Esophagus muscularis mucosa (tissue), 4 donors: ENCODE data around the gene PAEP. TPM values are rescaled to one million over a fixed set of nuclear protein-coding genes. Genes with fewer than 3 reads are reported as not detected.
"Not testable (repeated sequence)": the region's sequence is repeated elsewhere in the genome, so short reads cannot be mapped to it uniquely, and the experiment has no call there.

Experiments used
- DNase-seq: peaks from one replicate; pipeline ENCODE4 v3.0.0-alpha.2; 2017; ENCODE audit errors: extremely low spot score
- H3K27ac ChIP-seq, 4 donors: fragments of 200-600 bp; sonication (generic); replicated peaks in 1 of 4; 1 replicate in 3 of 4; 2 replicates in 1 of 4; pipeline ENCODE4 v1.5.1; 2016 to 2019; ENCODE audit warnings: mild to moderate bottlenecking in 1 of 4
- H3K27me3 ChIP-seq, 4 donors: fragments of 200-600 bp; sonication (generic); one replicate each; pipeline versions ENCODE4 v1.5.1 to v1.6.0; 2016 to 2019
- H3K36me3 ChIP-seq, 4 donors: fragments of 200-600 bp; sonication (generic); one replicate each; pipeline ENCODE4 v1.5.1; 2016 to 2019
- H3K4me1 ChIP-seq, 4 donors: fragments of 200-600 bp; sonication (generic); one replicate each; pipeline ENCODE4 v1.5.1; 2016 to 2019
- H3K4me3 ChIP-seq, 4 donors: fragments of 200-600 bp; sonication (generic); 1 replicate in 2 of 4; 2 replicates in 2 of 4; pipeline ENCODE4 v1.5.1; 2016 to 2019; ENCODE audit warnings: mild to moderate bottlenecking in 4 of 4, moderate library complexity in 1 of 4
- H3K9me3 ChIP-seq, 4 donors: fragments of 200-600 bp; sonication (generic); 1 replicate in 3 of 4; 2 replicates in 1 of 4; pipeline ENCODE4 v1.5.1; 2016 to 2019
- CTCF ChIP-seq, 3 experiments: fragments of 200-600 bp in 2 of 3; fragments of 450-650 bp in 1 of 3; sonication (generic) in 2 of 3; IDR thresholded peaks; one replicate each; pipeline ENCODE4 v1.5.1; 2017 to 2019; ENCODE audit warnings: antibody characterized with exemption in 3 of 3, mild to moderate bottlenecking in 2 of 3, moderate library complexity in 1 of 3
- EP300 ChIP-seq: sonication (generic); formaldehyde crosslinking; IDR thresholded peaks from one replicate; pipeline ENCODE4 v1.6.1; 2017; ENCODE audit warnings: antibody characterized with exemption
- POLR2A ChIP-seq: fragments of 450-650 bp; IDR thresholded peaks from one replicate; pipeline ENCODE4 v1.6.1; 2017; ENCODE audit warnings: antibody characterized with exemption, moderate library complexity, mild to moderate bottlenecking, low read depth
- POLR2AphosphoS5 ChIP-seq, 2 donors: sonication (generic); formaldehyde crosslinking; IDR thresholded peaks; one replicate each; pipeline ENCODE4 v1.6.1; 2017; ENCODE audit warnings: antibody characterized with exemption in 2 of 2
- WGBS: methylation state at CpG from one replicate; pipeline ENCODE4 v1.1.5; 2018; 5-methylcytosine and 5-hydroxymethylcytosine counted together
- intact Hi-C: fragments of 100-400 bp; cut with DNase I; formaldehyde crosslinking; loops from one replicate; pipeline ENCODE4 v1.15.1; 2023
- total RNA-seq, 4 donors: library from RNA; depleted of rRNA; stranded (reverse); fragments of >200 nt; gene quantifications; one replicate each; pipeline versions ENCODE4 v1.1.0 to v1.2.1, GENCODE V29; 2016

PAEP gene
- total RNA-seq, 4 donors from 2014 or later = not detected

- H3K9me3 ChIP-seq = no peaks in the 10 kb centered on the region
- H3K27ac ChIP-seq = no peak overlapping the region
- H3K36me3 ChIP-seq = no peaks in the 10 kb centered on the region
- H3K27me3 ChIP-seq = peaks cover 0 to 54% (median 0%) of the 10 kb centered on the region in 4 donors
- no peaks in the 10 kb centered on the region for H3K4me1 ChIP-seq
- WGBS = 67% methylated on average over 18 of the region's 18 CpGs
- H3K4me3 ChIP-seq = no peak overlapping the region
- no peak for TF ChIP-seq POLR2A
- no peak for TF ChIP-seq POLR2AphosphoS5 (IDR thresholded peaks at IDR 0.05)
- TF ChIP-seq EP300 = no peak
- TF ChIP-seq CTCF (IDR thresholded peaks at IDR 0.05) = no peak
- intact Hi-C loops = no loop called here
- no peak for DNase-seq
These were observed 16.4 kb upstream of the PAEP start for GRCh38 chr9:135544981-135545635.

GRCh38 chr9:135545646-135546176 lies 15.8 kb upstream of the PAEP start, which contains the start of gene OBP2A:
Gene OBP2A, plus strand, starts transcription at chr9:135546126. Its CDS starts 55 bp downstream, at chr9:135546181.
- H3K27ac ChIP-seq, intact Hi-C loops, H3K4me3 ChIP-seq, DNase-seq, H3K36me3 ChIP-seq, H3K4me1 ChIP-seq, H3K9me3 ChIP-seq: not testable (repeated sequence)
- WGBS = 61% methylated on average over 11 of the region's 19 CpGs
- H3K27me3 ChIP-seq = peaks cover 0 to 52% (median 0%) of the 10 kb centered on the region in 4 donors

- DNase-seq, H3K4me1 ChIP-seq, H3K4me3 ChIP-seq, H3K27ac ChIP-seq, H3K9me3 ChIP-seq, intact Hi-C loops, H3K36me3 ChIP-seq: not testable (repeated sequence)
- WGBS = 88% methylated on average over 8 of the region's 21 CpGs
- H3K27me3 ChIP-seq = peaks cover 0 to 44% (median 0%) of the 10 kb centered on the region in 4 donors
These were observed 14.6 kb upstream of the PAEP start for GRCh38 chr9:135546792-135547617.

DNA sequence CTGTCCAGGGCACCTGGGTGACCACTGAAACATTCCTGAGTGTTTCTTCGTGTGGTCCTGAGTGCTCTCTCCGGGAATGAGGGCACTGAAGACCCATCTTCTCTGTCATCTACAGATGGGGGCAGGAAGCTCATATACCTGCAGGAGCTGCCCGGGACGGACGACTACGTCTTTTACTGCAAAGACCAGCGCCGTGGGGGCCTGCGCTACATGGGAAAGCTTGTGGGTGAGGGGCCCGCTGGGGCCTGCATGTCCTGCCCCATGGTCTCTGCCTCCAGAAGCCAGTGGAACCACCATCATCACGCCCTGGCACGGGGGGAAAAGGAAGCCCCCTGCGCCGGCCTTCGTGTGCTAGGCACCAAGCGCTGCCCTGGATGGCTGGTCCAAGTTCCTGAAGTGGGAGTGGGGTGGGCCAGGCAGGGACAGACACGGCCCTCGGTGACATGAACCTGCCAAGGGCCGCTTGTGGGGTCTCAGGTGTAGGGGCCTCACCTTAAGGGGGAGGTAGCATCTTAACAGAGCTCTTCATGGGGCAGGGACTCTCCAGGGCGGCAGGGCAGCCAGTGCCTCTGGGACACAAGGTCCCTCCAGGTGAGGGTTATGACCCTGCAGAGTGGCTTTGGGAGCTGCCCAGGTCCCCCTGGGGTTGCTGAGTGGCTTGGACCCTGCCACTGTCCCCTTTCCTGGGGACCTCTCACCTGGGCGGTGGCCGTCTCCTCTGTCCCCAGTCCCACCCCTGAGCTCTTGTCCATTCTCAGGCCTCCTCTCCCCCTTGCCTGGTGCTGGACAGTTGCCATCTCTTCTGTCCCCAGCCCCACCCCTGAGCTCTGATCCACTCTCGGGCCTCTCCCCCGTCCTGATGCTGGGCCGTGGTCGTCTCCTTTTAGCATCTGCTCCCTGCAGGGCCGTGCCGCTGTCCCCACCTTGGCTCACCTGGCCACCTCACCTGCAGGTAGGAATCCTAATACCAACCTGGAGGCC lies 13.5 kb upstream of the PAEP start:
- no peak overlapping the region for H3K4me3 ChIP-seq

DNA sequence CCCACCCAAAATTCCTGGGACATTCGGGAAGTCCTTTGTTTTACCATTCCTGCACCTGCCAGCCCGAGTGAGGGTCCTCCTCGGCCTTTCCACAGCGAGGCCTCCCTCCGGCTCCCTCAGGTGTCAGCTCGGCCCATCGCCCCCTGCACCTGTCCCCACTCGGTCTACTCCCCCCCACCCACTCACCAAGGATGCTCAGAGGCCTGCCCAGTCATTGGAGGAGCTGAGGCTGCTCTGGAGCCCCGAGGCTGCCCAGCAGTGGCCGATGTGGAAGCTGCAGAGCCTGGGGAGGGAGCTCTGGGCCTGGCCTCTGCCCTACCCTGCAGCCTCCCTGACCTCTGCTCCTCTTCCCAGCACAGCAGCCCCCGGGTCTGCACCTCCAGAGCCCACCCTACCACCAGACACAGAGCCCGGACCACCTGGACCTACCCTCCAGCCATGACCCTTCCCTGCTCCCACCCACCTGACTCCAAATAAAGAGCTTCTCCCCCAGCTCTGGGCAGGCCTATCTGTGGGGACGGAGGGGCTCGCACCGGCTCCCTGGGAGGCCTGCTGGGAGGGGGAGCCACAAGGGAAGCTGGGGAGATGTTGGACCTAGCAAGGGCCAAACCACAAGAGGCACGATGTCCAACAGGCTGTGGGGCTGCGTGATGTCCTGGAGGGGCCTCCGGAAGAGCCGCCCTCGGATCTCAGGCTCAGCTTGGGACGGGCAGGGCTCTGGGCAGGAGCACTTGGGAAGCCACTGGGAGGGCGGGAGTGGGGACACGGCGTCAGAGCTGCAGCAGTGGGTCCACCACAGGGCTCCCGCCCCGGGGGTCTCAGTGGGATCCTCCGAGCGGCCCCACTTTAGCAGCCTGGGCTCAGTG lies 11.8 kb upstream of the PAEP start:
- H3K4me3 ChIP-seq, H3K36me3 ChIP-seq, intact Hi-C loops, H3K9me3 ChIP-seq, DNase-seq, H3K4me1 ChIP-seq, H3K27ac ChIP-seq: not testable (repeated sequence)
- WGBS = 81% methylated on average over 12 of the region's 28 CpGs
- peaks cover 0 to 35% (median 0%) of the 10 kb centered on the region in 4 donors for H3K27me3 ChIP-seq

More for the DNA sequence above, 13.5 kb upstream of the PAEP start:
- Histone ChIP-seq H3K4me1 (no peaks in the 10 kb centered on the region), H3K27ac (no peak overlapping the region), H3K27me3 (peaks cover 0 to 41% (median 0%) of the 10 kb centered on the region in 4 donors), H3K9me3 (no peaks in the 10 kb centered on the region), H3K36me3 (no peaks in the 10 kb centered on the region)
- WGBS = 88% methylated on average over 13 of the region's 28 CpGs
- no peak for DNase-seq
- TF ChIP-seq POLR2AphosphoS5 (IDR thresholded peaks at IDR 0.05) (no peak), EP300 (no peak), CTCF (IDR thresholded peaks at IDR 0.05) (no peak), POLR2A (no peak)
- intact Hi-C loops = no loop called here
